Stomach smooth muscle (tissue), 2 donors: Measurements from ENCODE around the gene UQCRHL.
A peak's percentile ranks its signal among the peaks of the same experiment; 100 is the strongest.

ENCODE experiments used
- H3K27ac ChIP-seq: one replicate; pipeline ENCODE4 v1.7.0; 2013; ENCODE audit warnings: mild to moderate bottlenecking, low read length, inconsistent platforms
- H3K27me3 ChIP-seq, 2 donors: one replicate each; pipeline ENCODE4 v1.7.0; 2013; ENCODE audit warnings: low read length in 2 of 2; ENCODE audit not compliant: insufficient read depth in 2 of 2, control insufficient read depth in 1 of 2
- H3K36me3 ChIP-seq, 2 donors: one replicate each; pipeline ENCODE4 v1.7.0; 2013; ENCODE audit warnings: low read length in 2 of 2; ENCODE audit not compliant: control insufficient read depth in 2 of 2, insufficient read depth in 2 of 2
- H3K4me1 ChIP-seq: one replicate; pipeline ENCODE4 v1.7.0; 2013; ENCODE audit warnings: low read length; ENCODE audit not compliant: control insufficient read depth, insufficient read depth
- H3K4me3 ChIP-seq, 2 donors: one replicate each; pipeline ENCODE4 v1.7.0; 2013; ENCODE audit warnings: low read length in 2 of 2
- H3K9ac ChIP-seq, 2 donors: one replicate each; pipeline ENCODE4 v1.7.0; 2013; ENCODE audit warnings: low read length in 2 of 2, mild to moderate bottlenecking in 1 of 2
- H3K9me3 ChIP-seq, 2 donors: one replicate each; pipeline ENCODE4 v1.7.0; 2013; ENCODE audit warnings: low read length in 2 of 2; ENCODE audit not compliant: control insufficient read depth in 2 of 2
- donor health status: healthy.
- donor health status: Pancreatic carcinoma.

UQCRHL gene

DNA sequence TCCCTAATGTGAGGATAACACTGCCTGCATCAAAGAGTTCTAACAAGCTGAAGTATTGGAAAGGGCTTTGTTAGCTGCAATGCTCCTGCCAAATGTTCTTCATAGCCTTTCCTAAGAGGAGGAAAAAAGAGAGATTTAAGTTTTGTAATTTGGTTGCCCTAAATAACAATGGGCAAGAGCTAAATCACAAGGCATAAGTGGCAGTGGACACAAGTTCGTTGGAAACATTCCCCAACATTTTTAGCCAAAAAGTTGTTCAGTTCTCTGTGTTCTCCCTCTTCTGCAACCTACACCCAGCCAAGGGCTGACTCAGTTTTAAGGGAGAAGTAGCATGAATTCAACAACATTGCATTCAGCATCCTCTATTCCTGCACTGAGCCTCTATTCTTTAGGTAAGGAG lies 2.6 kb upstream of the UQCRHL start:
- H3K27ac ChIP-seq: no peak overlapping the region

DNA sequence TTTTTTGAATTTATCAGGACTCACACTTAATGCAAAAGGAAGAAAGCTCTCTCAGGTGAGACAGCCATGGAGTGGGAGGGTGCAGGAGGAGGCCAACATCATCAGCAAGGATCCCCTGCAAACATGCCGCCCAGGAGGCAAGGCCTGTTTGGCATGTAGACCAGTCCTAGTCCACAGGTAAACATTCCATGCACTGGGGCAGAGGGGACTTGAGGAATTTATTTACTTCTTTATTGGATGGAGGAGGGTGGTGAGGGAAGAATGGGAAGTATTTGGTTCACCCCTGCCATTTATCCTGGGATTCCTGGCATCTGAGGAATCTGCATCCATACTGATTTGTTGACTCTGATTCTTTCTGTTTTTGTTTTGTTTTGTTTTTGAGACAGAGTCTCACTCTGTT lies 1.5 kb upstream of the UQCRHL start:
- Histone ChIP-seq H3K9me3 (no peaks in the 10 kb centered on the region), H3K27ac (no peak overlapping the region), H3K9ac (no peak overlapping the region), H3K4me1 (peaks cover 2% of the 10 kb centered on the region), H3K27me3 (no peaks in the 10 kb centered on the region), H3K36me3 (no peaks in the 10 kb centered on the region), H3K4me3 (no peak overlapping the region)

More for the DNA sequence above, 2.6 kb upstream of the UQCRHL start:
- Histone ChIP-seq H3K27me3 (no peaks in the 10 kb centered on the region), H3K4me1 (peaks cover 2% of the 10 kb centered on the region), H3K36me3 (no peaks in the 10 kb centered on the region), H3K4me3 (no peak overlapping the region), H3K9ac (no peak overlapping the region), H3K9me3 (no peaks in the 10 kb centered on the region)

DNA sequence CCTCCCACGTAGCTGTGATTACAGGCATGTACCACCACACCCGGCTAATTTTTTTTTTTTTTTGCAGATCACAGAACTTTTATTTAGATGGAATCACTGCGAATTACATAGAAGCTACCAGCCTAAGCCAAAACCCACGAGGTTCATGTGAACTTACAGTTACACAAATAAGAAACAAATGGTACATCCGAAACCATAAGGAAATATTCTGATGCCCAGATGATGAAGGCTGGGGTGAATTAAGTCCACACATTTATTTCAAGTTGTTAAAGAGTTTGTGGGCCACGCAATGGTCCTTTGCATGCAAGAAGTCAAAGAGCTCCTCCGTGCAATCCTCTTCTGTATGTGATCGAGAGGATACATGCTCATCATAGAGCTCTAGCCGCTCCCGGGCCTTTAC lies 328 bp downstream of the UQCRHL start:
- Histone ChIP-seq H3K36me3 (no peaks in the 10 kb centered on the region), H3K4me3 (no peak overlapping the region), H3K9ac (no peak overlapping the region), H3K4me1 (peaks cover 2% of the 10 kb centered on the region), H3K27me3 (no peaks in the 10 kb centered on the region), H3K27ac (no peak overlapping the region), H3K9me3 (no peaks in the 10 kb centered on the region)

DNA sequence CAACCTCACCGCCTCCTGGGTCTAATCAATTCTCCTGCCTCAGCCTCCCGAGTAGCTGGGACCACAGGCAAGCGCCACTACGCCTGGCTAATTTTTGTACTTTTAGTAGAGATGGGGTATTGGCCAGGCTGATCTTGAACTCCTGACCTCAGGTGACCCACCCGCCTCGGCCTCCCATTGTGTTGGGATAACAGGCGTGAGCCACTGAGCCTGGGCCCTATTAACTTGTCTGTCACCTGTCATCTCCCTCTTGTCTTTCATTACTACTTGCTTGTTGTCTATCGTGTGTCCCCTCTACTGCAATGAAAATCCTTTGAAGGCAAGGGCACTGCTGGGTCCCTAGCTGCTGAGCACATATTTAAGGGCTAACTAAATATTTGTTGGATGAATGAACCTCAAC lies 3.4 kb downstream of the UQCRHL start:
- Histone ChIP-seq H3K9me3 (no peaks in the 10 kb centered on the region), H3K9ac (no peak overlapping the region)

DNA sequence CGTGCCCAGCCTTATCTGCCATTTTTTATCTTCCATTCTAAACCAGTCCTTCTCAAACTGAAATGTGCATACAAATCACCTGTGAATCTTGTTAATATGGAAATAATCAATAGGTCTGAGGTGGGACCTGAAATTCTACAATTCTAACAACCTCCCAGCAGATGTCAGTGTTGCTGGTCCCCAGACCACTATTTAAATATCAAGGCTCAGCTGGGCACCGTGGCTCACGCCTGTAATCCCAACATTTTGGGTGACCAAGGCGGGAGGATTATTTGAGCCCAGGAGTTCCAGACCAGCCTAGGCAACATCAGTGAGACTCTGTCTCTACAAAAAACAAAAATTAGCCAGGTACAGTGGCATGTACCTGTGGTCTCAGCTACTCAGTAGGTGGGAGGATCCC lies 4.1 kb downstream of the UQCRHL start:
- Histone ChIP-seq H3K27me3 (no peaks in the 10 kb centered on the region), H3K36me3 (no peaks in the 10 kb centered on the region), H3K4me1 (peaks cover 25% of the 10 kb centered on the region), H3K9me3 (no peaks in the 10 kb centered on the region), H3K9ac (no peak overlapping the region), H3K4me3 (no peak overlapping the region), H3K27ac (no peak overlapping the region)

More for the DNA sequence above, 3.4 kb downstream of the UQCRHL start:
- Histone ChIP-seq H3K4me3 (no peak overlapping the region), H3K4me1 (peaks cover 23% of the 10 kb centered on the region), H3K27ac (no peak overlapping the region), H3K36me3 (no peaks in the 10 kb centered on the region), H3K27me3 (no peaks in the 10 kb centered on the region)

DNA sequence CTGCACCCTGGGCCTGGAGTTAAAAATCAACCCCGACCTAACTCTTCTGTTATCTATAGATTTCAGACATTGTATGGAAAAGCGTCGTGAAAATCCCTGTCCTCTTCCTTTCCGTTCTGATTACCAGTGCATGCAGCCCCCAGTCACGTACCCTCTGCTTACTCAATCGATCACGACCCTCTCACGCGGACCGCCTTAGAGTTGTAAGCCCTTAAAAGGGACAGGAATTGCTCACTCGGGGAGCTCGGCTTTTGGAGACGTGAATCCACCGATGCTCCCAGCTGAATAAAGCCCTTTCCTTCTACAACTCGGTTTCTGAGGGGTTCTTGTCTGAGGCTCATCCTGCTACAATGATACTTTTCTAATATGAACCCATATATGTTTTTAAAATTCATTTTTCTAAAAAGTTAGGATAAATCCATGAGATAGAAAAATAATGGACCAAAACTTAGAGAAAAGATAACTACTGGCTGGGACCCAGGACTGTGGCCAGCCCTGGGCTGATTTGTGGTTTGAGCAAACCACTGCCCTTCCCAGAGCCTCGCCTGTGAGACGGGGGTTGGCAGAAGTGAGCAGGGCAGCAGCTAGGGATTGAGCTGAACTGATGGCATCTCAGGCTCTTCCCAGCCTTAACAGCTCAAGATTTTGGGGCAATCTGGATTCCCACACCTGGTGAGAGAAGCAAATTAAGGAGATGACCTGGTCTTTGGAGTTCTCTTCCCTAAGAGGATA lies 5.0 kb downstream of the UQCRHL start:
- Histone ChIP-seq H3K4me1 (peaks cover 23% of the 10 kb centered on the region), H3K36me3 (no peaks in the 10 kb centered on the region), H3K27me3 (no peaks in the 10 kb centered on the region), H3K9me3 (no peaks in the 10 kb centered on the region), H3K27ac (no peak overlapping the region), H3K4me3 (no peak overlapping the region), H3K9ac (no peak overlapping the region)

DNA sequence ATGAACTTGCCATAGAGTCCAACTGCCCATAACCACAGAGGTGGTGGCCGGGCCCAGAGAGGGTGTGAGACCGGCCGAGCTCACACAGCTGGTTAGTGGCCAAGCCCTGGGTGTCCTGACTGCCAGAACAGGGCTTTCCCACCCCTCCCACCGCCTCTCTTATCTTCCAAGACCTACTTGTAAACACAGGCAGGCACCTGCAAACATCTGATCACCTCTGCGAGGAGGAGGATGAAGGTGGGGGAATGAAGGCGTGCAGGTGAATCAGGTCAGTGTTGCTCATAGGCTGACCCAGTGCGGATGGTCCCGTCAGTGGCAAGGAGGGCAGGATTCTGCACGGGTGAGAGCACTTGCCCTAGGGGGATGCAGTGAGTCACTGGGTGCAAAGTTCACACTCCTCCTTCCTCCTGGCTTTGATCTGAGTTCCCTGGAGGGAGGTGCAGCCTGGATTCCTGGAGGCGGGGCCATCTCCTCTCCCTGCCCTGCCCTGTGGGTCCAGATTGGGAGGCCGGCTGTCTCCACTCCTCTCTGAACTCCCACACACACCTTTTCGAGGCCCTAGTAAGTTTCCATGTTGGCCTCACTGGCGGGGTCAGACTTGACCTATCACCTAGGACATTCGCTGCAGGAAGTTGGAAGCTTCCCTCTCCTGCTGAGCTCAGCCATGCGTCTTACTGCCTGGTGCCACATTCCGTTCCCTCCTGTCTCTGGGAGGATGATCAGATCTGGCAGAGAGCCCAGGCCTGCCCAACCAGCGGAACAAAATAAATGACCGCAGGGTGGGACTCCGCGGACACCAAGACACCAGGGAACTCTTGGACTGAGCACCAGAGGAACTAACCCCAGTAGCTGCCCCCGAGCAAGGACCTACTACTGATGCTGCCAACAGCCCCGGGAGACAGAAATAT lies 7.3 kb downstream of the UQCRHL start:
- H3K9me3 ChIP-seq: no peaks in the 10 kb centered on the region
- H3K4me1 ChIP-seq: peaks cover 23% of the 10 kb centered on the region
- no peak overlapping the region for H3K9ac ChIP-seq
- peak overlapping the region; percentile 2 for H3K27ac ChIP-seq
- H3K4me3 ChIP-seq: no peak overlapping the region
- no peaks in the 10 kb centered on the region for H3K27me3 ChIP-seq
- H3K36me3 ChIP-seq: no peaks in the 10 kb centered on the region

DNA sequence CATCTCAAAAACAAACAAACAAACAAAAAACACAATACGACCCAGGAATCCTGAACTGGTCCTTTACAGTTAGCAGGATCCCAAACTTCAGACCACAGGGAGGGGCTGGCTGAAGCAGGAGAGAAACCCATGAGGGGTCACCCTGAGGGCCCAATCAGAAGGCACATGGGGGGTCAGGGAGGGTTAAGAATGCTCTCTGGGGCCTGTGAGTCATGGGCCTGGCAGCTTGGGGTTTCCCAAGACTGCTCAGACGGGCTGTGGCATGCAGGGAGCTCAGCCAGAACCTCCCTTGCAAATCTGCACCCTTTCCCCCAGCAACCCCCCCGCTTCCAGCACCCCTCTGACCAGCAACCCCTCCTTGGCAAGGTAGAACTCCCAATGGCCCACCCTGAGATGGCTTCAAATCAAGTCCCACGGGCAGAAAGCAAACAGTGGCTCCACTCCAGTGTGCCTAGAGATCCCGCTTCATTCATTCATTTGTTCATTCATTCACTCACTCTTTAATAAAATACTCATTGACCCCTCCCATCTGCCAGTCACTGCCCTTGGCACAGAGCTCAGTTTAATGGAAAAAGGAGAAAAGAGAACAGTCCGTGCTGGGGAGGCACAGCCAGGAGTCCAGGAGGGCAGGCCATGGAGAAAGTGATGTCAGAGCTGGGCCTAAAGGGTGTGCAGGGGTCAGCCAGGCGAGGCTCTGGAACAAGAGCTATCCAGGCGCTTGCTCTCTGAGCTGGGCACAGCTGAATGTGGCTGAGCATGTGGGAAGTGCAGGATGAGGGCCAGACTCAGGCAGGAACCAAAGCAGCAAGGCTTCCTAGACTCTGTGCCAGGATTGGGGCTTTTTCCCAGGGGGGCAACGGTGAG lies 8.2 kb downstream of the UQCRHL start:
- Histone ChIP-seq H3K4me3 (no peak overlapping the region), H3K36me3 (no peaks in the 10 kb centered on the region), H3K9ac (no peak overlapping the region), H3K4me1 (peaks cover 23% of the 10 kb centered on the region), H3K9me3 (no peaks in the 10 kb centered on the region), H3K27me3 (no peaks in the 10 kb centered on the region), H3K27ac (peak overlapping the region; percentile 2)

DNA sequence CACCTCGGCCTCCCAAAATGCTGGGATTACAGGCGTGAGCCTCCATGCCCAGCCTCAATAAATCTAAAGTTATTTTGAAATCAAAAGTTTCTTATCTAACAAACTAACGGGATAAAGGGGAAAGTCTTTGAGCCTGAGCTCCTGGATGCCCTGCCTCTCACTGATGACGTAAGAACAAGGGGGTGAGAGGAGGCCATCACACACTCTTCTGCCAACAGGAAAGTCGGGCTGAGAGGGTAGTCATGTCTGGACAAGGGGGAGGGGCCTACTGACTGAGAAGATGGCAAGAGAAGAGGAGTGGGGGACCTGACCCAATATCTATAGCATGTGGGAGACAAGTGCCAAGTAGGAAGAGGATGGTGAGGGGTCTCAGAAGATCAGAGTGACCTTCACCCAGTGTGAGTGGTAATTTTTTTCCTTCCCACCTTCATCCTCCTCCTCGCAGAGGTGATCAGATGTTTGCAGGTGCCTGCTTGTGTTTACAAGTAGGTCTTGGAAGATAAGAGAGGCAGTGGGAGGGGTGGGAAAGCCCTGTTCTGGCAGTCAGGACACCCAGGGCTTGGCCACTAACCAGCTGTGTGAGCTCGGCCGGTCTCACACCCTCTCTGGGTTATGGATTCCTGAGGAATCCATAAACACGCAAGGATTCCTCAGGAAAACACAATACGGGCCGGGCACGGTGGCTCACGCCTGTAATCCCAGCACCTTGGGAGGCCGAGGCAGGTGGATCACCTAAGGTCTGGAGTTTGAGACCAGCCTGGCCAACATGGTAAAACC lies 9.6 kb downstream of the UQCRHL start:
- peaks cover 26% of the 10 kb centered on the region for H3K4me1 ChIP-seq
- no peak overlapping the region for H3K9ac ChIP-seq
- no peaks in the 10 kb centered on the region for H3K36me3 ChIP-seq
- no peak overlapping the region for H3K4me3 ChIP-seq
- no peaks in the 10 kb centered on the region for H3K27me3 ChIP-seq
- no peaks in the 10 kb centered on the region for H3K9me3 ChIP-seq
- no peak overlapping the region for H3K27ac ChIP-seq

DNA sequence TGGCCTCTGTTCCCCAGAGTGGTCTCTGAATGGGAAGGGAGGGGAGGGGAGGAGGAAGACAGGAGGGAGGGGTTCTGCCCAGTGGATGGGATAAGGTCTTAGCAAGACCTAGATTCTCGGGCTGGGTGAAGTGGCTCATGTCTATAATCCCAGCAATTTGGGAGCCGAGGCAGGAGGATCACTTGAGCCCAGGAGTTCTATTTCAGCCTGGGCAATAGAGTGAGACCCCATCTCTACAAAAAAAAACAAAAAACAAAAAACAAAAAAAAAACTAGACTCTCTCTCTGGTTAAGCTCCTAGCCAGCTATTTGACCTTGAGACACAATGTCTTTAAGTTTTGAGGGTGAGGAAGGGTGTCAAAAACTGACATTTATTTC lies 11.4 kb downstream of the UQCRHL start:
- no peak overlapping the region for H3K27ac ChIP-seq
- no peak overlapping the region for H3K9ac ChIP-seq
- peaks cover 28% of the 10 kb centered on the region for H3K4me1 ChIP-seq

More for the DNA sequence above, 11.4 kb downstream of the UQCRHL start:
- Histone ChIP-seq H3K4me3 (no peak overlapping the region), H3K36me3 (no peaks in the 10 kb centered on the region), H3K27me3 (no peaks in the 10 kb centered on the region), H3K9me3 (no peaks in the 10 kb centered on the region)
